Endothelial cell of umbilical vein (primary cell): ENCODE data around the gene PPP1R2C. TPM values are rescaled to one million over a fixed set of nuclear protein-coding genes. Genes with fewer than 3 reads are reported as not detected.

ENCODE experiments used
- BruUV-seq: library from RNA; stranded (reverse); fragments of 400-500 nt; replicated peaks from 2 replicates; lab custom pipeline; 2021; lab: Mats Ljungman, UMichigan
- CTCF ChIA-PET: fragments of 300-600, 350-600 bp; sonication (Branson Sonifier 250); formaldehyde crosslinking; loops from one replicate; lab custom pipeline; 2021; ENCODE audit warnings: antibody characterized with exemption, inconsistent platforms; lab: Charles Lee
- POLR2A ChIA-PET: fragments of 300-600, 350-600 bp; sonication (Branson Sonifier 250); formaldehyde crosslinking; loops from one replicate; lab custom pipeline; 2021; ENCODE audit warnings: antibody characterized with exemption, inconsistent platforms; lab: Charles Lee
- DNase-seq: peaks from one replicate; pipeline ENCODE4 v3.0.0-alpha.2; 2011; ENCODE audit warnings: low read depth, low spot score
- FAIRE-seq: peaks from 2 replicates; lab custom pipeline; 2011; peaks lifted over from hg19 to GRCh38; lab: Jason Lieb, UNC
- H2AFZ ChIP-seq: 2 replicates; pipeline ENCODE4 v1.6.0; 2012; ENCODE audit warnings: low read depth, low read length, control low read depth, inconsistent platforms
- H3K27ac ChIP-seq: 2 replicates; pipeline ENCODE4 v1.5.1; 2011; ENCODE audit warnings: low read depth, mild to moderate bottlenecking, control low read depth, low read length, moderate library complexity; ENCODE audit not compliant: insufficient read depth
- H3K27me3 ChIP-seq, 2 experiments: 2 replicates each; pipeline versions ENCODE4 v1.6.0 to v1.6.1; 2011; ENCODE audit warnings: low read length in 2 of 2, mixed read lengths in 1 of 2; ENCODE audit not compliant: control insufficient read depth in 2 of 2, insufficient read depth in 2 of 2
- H3K36me3 ChIP-seq, 2 experiments: 2 replicates in 1 of 2; 3 replicates in 1 of 2; pipeline ENCODE4 v1.5.1; 2011; ENCODE audit warnings: low read length in 2 of 2, mild to moderate bottlenecking in 1 of 2, moderate library complexity in 1 of 2; ENCODE audit not compliant: control insufficient read depth in 2 of 2, insufficient read depth in 2 of 2; ENCODE audit errors: extremely low read depth in 1 of 2
- H3K4me1 ChIP-seq: 3 replicates; pipeline ENCODE4 v1.5.1; 2011; ENCODE audit warnings: mild to moderate bottlenecking, low read length; ENCODE audit not compliant: control insufficient read depth, insufficient read depth; ENCODE audit errors: extremely low read depth
- H3K4me2 ChIP-seq: 2 replicates; pipeline ENCODE4 v1.6.1; 2011; ENCODE audit warnings: low read length, control low read depth, mixed read lengths; ENCODE audit not compliant: insufficient read depth
- H3K4me3 ChIP-seq, 3 experiments: fragments of 200-600 bp in 1 of 3; sonication (generic), shearing (Covaris generic) in 1 of 3; replicated peaks in 1 of 3; 2 replicates each; pipeline ENCODE4 v1.5.1; 2011 to 2016; ENCODE audit warnings: control low read depth in 3 of 3, low read length in 3 of 3, mild to moderate bottlenecking in 2 of 3, inconsistent platforms in 1 of 3, low read depth in 1 of 3, moderate library complexity in 1 of 3; ENCODE audit not compliant: insufficient read depth in 1 of 3
- H3K79me2 ChIP-seq: 2 replicates; pipeline ENCODE4 v1.6.0; 2012; ENCODE audit warnings: low read length, inconsistent platforms; ENCODE audit not compliant: control insufficient read depth, insufficient read depth
- H3K9ac ChIP-seq: replicated peaks from 2 replicates; pipeline ENCODE3; 2011; ENCODE audit warnings: low read length, control low read depth; ENCODE audit not compliant: insufficient read depth; ENCODE audit errors: extremely low read depth
- H3K9me1 ChIP-seq: replicated peaks from 3 replicates; pipeline ENCODE4 v1.6.0; 2011; ENCODE audit warnings: mild to moderate bottlenecking, low read length; ENCODE audit not compliant: control insufficient read depth, insufficient read depth; ENCODE audit errors: extremely low read depth
- H3K9me3 ChIP-seq: replicated peaks from 2 replicates; pipeline ENCODE4 v1.5.1; 2012; ENCODE audit warnings: low read length, inconsistent platforms; ENCODE audit not compliant: control insufficient read depth, insufficient read depth
- H4K20me1 ChIP-seq: replicated peaks from 2 replicates; pipeline ENCODE3; 2011; ENCODE audit warnings: mild to moderate bottlenecking, low read length; ENCODE audit not compliant: control insufficient read depth, insufficient read depth; ENCODE audit errors: extremely low read depth
- CTCF ChIP-seq, 2 donors: IDR thresholded peaks; 1 replicate in 1 of 2; 2 replicates in 1 of 2; pipeline ENCODE4 v1.5.1; 2011; ENCODE audit warnings: low read length in 2 of 2, mild to moderate bottlenecking in 2 of 2, moderate library complexity in 2 of 2, control low read depth in 1 of 2, inconsistent platforms in 1 of 2, low read depth in 1 of 2; ENCODE audit not compliant: insufficient read depth in 1 of 2; ENCODE audit errors: extremely low read depth in 1 of 2
- FOS ChIP-seq: IDR thresholded peaks from 2 replicates; pipeline ENCODE4 v1.6.1; 2011; ENCODE audit warnings: mild to moderate bottlenecking, low read length, moderate library complexity, borderline replicate concordance; ENCODE audit not compliant: insufficient read depth
- GATA2 ChIP-seq: IDR thresholded peaks from 2 replicates; pipeline ENCODE4 v1.7.0; 2011; ENCODE audit warnings: low read depth, mild to moderate bottlenecking, moderate library complexity, mixed read lengths, low read length; ENCODE audit not compliant: insufficient read length, insufficient read depth
- JUN ChIP-seq: IDR thresholded peaks from 2 replicates; pipeline ENCODE4 v1.6.1; 2011; ENCODE audit warnings: borderline replicate concordance, low read depth; ENCODE audit not compliant: insufficient read length, insufficient read depth
- MYC ChIP-seq: IDR thresholded peaks from one replicate; pipeline ENCODE4 v1.6.1; 2011; ENCODE audit warnings: mild to moderate bottlenecking, low read depth, low read length
- POLR2A ChIP-seq: IDR thresholded peaks from 2 replicates; pipeline ENCODE4 v1.6.1; 2012; ENCODE audit warnings: low read depth, mild to moderate bottlenecking, control low read depth, low read length
- POLR2AphosphoS5 ChIP-seq: IDR thresholded peaks from 2 replicates; pipeline ENCODE4 v1.6.1; 2012; ENCODE audit warnings: low read depth, mild to moderate bottlenecking, control low read depth, low read length, moderate library complexity; ENCODE audit not compliant: insufficient read depth
- dilution Hi-C: fragments of 300-500 bp; cut with MboI; formaldehyde crosslinking; loops from one replicate; pipeline ENCODE4 v1.15.0; 2019; ENCODE audit warnings: low sequenced_read_pairs; ENCODE audit not compliant: extremely low pct_ligation_motif_present
- intact Hi-C: fragments of 100-400 bp; cut with micrococcal nuclease; formaldehyde crosslinking; loops from one replicate; pipeline ENCODE4 v1.10.0; 2022
- polyA plus RNA-seq, 4 experiments: library from polyadenylated mRNA; depleted of rRNA in 3 of 4; stranded (reverse) in 3 of 4; unstranded in 1 of 4; fragments of >200 nt; gene quantifications; 2 replicates each; pipeline versions ENCODE4 v1.2.1 to v1.2.3, GENCODE V29; 2011 to 2012; ENCODE audit warnings: missing spikeins in 1 of 4
- total RNA-seq: library from RNA; stranded (reverse); gene quantifications from 2 replicates; pipeline ENCODE4 v1.2.3, GENCODE V29; 2021
- TF ChIP-seq, protein P1 (sequence below): IDR thresholded peaks from 2 replicates; pipeline ENCODE4 v1.6.1; 2011; ENCODE audit not compliant: insufficient read depth, insufficient read length

The PPP1R2C gene
- total and polyA plus RNA-seq, 2 donors (not counting 3 experiments of a cell fraction or from before 2014, with no cell fraction given): not detected

GRCh38 chrX:42746606-42747005 is 31.4 kb downstream of the PPP1R2C start:
- no peak overlapping the region for H3K4me3 ChIP-seq
- H3K4me1 ChIP-seq: peaks cover 26% of the 10 kb centered on the region
- dilution Hi-C loops: no loop called here
- intact Hi-C loops: loop anchor here (5.0 kb wide), 1 partner anchor 201 kb away; no protein-coding TSS in a partner anchor
- no peaks in the 10 kb centered on the region for H4K20me1 ChIP-seq
- ChIA-PET POLR2A (no interaction called here), CTCF (interaction anchor here (0.9 kb wide), 1 partner anchor 32 kb away, joined by 3 read pairs; no protein-coding TSS in a partner anchor)
- BruUV-seq: no TSS peak
- DNase-seq (peak; percentile 86), FAIRE-seq (peak; percentile 85)
- no peaks in the 10 kb centered on the region for H3K9me1 ChIP-seq
- no peaks in the 10 kb centered on the region for H3K27me3 ChIP-seq
- no peak overlapping the region for H3K9ac ChIP-seq
- no peak overlapping the region for H3K4me2 ChIP-seq
- no peak overlapping the region for H2AFZ ChIP-seq
- TF ChIP-seq GATA2 (peak; percentile 65), POLR2AphosphoS5 (peak; percentile 47), POLR2A (no peak), MYC (no peak), JUN (peak; percentile 21)
- no peaks in the 10 kb centered on the region for H3K79me2 ChIP-seq
- peak overlapping the region; percentile 20 for H3K27ac ChIP-seq
- H3K9me3 ChIP-seq: no peaks in the 10 kb centered on the region
- H3K36me3 ChIP-seq: no peaks in the 10 kb centered on the region

- Histone ChIP-seq H3K9me1 (no peaks in the 10 kb centered on the region), H3K4me1 (peaks cover 6% of the 10 kb centered on the region), H3K4me2 (no peak overlapping the region), H3K79me2 (no peaks in the 10 kb centered on the region), H2AFZ (no peak overlapping the region), H3K9me3 (no peaks in the 10 kb centered on the region), H3K27me3 (no peaks in the 10 kb centered on the region), H3K4me3 (no peak overlapping the region), H3K27ac (no peak overlapping the region), H3K9ac (no peak overlapping the region), H3K36me3 (no peaks in the 10 kb centered on the region), H4K20me1 (no peaks in the 10 kb centered on the region)
- no peak for FAIRE-seq
- ChIA-PET POLR2A (no interaction called here), CTCF (no interaction called here)
- BruUV-seq: no TSS peak
- dilution Hi-C loops (no loop called here), intact Hi-C loops (no loop called here)
- TF ChIP-seq GATA2: no peak
- no peak for TF ChIP-seq MYC
- TF ChIP-seq CTCF (IDR thresholded peaks at IDR 0.05; ENCODE audit: extremely low read depth in 1 of 2, insufficient read depth in 1 of 2, low read depth in 1 of 2, low read length in 2 of 2): no peak
- no peak for TF ChIP-seq FOS
- TF ChIP-seq POLR2AphosphoS5: no peak
- TF ChIP-seq, protein P1, sequence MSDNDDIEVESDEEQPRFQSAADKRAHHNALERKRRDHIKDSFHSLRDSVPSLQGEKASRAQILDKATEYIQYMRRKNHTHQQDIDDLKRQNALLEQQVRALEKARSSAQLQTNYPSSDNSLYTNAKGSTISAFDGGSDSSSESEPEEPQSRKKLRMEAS: no peak
- no peak for DNase-seq
These were observed 37.5 kb downstream of the PPP1R2C start for GRCh38 chrX:42740456-42740855.
